Stimulated activated CD8-positive, alpha-beta memory T cell treated with anti-CD3 and anti-CD28 coated beads, Interleukin-2, amount 100 ng/mL, for 48 hours (primary cell): Measurements from ENCODE around the gene LRRC58.

Experiments used
- DNase-seq, 2 donors: peaks; one replicate each; pipeline ENCODE4 v3.0.0-alpha.2; 2020; ENCODE audit warnings: low read depth in 2 of 2

LRRC58 gene

GRCh38 chr3:120276767-120277166, 72.4 kb downstream of the LRRC58 start:
- no peak for DNase-seq

DNA sequence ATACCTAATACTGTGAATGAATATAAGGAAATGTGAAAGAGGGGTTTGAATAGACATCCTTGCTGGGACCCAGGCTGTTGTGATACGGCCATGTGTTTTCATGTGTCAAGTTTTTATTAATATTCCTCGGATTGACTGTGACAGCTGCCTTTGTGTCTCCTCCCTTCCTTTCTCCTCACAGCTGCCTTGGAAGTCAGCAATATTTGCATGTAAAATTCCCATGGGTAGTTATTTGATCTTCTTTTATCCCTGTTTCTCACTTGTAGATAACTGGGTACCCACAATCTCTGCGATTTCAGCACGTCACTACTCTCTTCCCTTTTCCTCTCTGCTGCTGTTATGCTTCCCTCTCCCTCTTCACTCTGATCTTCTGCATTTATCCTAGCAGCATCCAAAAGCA, 73.5 kb downstream of the LRRC58 start:
- no peak for DNase-seq

DNA sequence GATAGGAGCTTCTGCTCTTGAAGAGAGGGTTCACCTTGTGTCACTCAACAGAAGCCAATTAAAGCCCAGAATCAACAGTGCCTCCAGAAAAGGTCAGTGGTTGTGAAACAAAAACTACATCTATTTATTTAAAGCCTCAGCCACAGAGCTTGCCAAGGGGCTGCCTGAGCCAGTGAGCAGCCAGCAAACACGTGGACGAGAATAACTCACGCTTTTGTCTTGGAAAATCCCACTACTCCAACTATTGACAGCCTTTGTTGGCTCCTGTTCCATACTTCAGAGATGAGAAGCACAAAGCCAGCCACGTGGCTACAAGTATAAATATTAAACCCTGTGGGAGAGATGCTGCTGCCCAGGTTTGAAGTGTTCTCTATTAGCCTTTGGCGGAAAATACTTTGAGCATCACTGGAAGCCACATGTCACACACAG, 74.4 kb downstream of the LRRC58 start:
- DNase-seq = no peak
